H1 (cell line): ENCODE results near the gene MYL5. TPM values are rescaled to one million over a fixed set of nuclear protein-coding genes. Genes with fewer than 3 reads are reported as not detected.

ENCODE experiments used
- TCF12 ChIP-seq: IDR thresholded peaks from 2 replicates; pipeline ENCODE4 v1.6.1; 2011; ENCODE audit warnings: low read depth, mild to moderate bottlenecking, low read length
- polyA plus RNA-seq, 7 experiments: library from polyadenylated mRNA; depleted of rRNA in 3 of 7; stranded (reverse) in 5 of 7; unstranded in 2 of 7; fragments of >200 nt in 5 of 7; fragments of 200-250 nt in 2 of 7; gene quantifications; 1 replicate in 5 of 7; 2 replicates in 1 of 7; 4 replicates in 1 of 7; pipeline versions ENCODE4 v1.2.1 to v1.2.3, GENCODE V29; 2011 to 2013; ENCODE audit warnings: missing spikeins in 2 of 7, mixed read lengths in 2 of 7
- total RNA-seq: library from RNA; stranded (reverse); fragmentation: NEBNext Ultra II Directional; extraction: Animal tissue kit (Norgen Biotek cat#: 25700); gene quantifications from 2 replicates; pipeline ENCODE4 v1.2.1, GENCODE V29; 2021

MYL5 gene
- total and polyA plus RNA-seq, 2 of the 8 experiments (the other 6 are each of a cell fraction or from before 2014, with no cell fraction given) = 5.7 to 6.8 TPM

DNA sequence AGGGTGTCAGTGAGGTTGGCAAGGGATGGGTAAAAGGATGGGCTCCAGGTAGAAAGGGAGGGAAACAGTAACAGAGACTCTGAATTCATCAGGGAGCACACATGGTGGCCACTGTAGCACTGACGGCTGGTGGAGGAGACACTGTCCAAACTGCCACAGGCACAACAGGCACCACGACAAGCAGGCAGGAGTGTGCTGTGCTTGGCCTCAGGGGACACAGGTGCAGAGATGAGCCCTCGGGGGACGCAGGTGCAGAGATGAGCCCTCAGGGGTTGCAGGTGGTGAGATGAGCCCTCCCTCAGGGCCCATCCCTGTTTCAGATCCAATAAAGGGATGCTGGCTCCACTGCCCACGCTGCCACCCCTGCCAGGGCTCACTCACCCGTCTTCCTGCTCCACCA is 41.4 kb upstream of the MYL5 start (continued):
- TF ChIP-seq TCF12 = no peak
